HuH-7.5 (cell line): ENCODE measurements around the gene EFCC1.
"Not testable (repeated sequence)": the region's sequence is repeated elsewhere in the genome, so short reads cannot be mapped to it uniquely, and the experiment has no call there.

ENCODE experiments used
- DNase-seq: peaks from one replicate; pipeline ENCODE4 v3.0.0; 2011; ENCODE audit warnings: low spot score

EFCC1 gene

DNA sequence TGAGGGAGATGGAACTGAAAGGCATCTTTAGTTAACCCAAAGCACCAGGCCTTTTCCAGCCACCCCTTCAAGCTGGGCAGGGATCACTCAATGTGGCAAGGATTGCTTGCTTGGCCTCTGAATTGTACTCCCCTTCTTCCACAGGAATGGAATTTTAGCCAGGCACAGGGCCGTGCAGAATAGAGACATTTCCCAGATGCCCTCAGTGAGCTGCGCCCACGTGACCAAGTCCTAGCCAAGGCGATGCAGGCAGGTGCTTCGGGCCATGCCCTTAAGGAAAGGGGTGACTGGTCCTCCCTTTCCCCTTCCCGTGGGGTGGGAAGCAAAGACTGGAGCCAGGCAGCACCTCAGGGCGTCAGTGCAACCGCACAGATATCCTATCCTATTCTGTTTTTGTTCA is 77.4 kb downstream of the EFCC1 start:
- no peak for DNase-seq

DNA sequence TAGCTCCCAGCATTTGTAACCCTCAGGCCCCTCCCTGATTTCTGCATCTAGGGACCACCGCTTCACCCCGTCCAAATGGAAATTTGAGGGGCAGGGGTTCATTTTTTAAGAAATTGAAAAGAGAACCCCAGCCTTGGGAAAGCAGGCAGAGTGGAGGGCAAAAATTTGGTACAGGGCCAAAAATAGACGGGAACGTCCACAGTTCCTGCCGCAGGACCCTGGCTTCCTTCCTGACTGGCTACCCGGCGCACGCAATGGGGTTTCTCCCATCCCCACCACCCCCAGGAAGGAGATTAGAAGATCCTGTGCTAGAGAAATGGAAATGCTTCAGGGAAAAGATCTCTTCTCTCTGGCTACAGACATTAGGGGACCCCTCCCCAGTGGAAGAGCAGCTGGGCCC is 80.4 kb downstream of the EFCC1 start:
- no peak for DNase-seq

DNA sequence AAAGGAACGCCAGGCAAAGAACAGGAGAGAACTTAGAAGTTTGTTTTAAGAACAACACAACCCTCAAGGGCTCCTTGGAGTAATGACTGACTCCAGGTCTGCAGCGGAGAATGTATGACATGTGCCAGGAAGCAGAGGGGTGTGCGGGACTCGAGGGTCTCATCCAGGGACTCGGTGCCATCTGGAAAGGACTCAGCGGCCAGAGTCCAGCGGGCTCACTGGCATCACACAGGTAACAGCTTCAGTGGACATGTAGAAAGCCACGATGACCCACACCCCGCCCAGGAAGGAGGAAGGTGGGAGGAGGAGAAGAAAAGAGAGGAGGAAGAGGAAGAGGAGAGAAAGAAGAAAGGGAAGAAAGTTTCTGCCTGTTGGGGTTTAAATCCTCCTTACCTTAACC is 80.9 kb downstream of the EFCC1 start:
- DNase-seq, result no peak

DNA sequence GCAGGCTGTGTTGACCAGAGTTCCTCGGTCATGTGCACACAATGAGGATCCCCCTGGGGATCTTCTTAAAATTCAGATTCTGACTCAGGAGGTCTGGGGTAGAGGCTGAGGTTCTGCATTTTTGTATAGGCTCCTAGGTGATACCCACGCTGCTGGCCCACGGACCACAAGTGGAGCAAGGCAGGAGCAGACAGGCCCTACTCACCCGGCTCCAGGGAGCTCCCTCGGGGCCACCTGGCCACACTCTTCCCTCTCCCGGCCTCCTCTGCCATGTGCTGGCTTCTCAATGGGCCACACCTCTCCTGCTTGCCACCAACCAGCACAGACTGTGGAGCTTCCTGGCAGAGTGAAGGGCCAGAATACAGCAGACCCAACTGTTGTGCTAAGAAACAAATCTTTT is 83.4 kb downstream of the EFCC1 start:
- no peak for DNase-seq

DNA sequence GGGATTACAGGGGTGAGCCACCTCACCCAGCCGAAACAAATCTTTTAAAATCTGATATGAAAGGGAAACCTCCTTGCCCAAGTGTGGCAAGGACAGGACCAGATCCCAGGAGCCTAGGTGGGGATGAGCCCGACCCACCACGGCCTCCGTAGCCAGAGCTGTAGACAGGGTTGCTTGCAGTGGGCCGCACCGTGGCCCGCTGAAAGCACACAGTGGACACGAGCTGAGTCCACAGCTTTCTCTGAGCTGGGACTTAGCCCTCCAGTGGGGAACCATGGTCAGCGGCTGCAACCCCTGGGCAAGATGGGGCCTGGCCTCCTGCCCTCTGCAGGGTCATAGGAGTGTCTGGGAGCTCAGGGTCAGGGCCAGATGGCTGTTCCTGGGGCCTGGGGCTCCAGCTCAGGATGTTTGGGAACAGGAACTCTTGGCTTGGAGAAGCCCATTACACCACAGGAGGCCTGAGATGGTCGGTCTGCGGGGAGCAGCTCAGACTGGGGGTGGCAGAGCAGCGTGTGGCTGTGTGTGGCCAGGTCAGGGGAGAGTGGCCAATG is 84.1 kb downstream of the EFCC1 start:
- no peak for DNase-seq

DNA sequence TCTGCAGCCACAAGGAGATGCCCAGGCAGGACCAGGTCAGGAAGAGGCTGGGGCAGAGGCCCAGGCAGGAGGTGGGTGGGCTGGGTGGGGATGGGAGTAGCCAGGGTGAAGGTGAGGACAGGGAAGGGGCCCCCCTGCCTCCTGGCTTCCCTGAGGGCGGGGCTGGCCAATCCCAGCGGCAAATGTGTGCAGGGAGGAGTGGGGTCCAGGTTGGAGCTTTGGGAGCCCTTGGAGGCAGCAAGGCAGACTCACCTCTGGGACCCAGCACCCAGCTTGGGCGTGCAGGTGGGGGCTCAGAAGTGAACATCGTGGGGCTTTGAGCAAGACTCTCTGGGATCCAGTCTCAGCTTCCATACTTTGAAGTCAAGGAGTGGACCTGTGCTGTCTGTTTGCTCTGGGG is 84.7 kb downstream of the EFCC1 start:
- DNase-seq, result no peak

DNA sequence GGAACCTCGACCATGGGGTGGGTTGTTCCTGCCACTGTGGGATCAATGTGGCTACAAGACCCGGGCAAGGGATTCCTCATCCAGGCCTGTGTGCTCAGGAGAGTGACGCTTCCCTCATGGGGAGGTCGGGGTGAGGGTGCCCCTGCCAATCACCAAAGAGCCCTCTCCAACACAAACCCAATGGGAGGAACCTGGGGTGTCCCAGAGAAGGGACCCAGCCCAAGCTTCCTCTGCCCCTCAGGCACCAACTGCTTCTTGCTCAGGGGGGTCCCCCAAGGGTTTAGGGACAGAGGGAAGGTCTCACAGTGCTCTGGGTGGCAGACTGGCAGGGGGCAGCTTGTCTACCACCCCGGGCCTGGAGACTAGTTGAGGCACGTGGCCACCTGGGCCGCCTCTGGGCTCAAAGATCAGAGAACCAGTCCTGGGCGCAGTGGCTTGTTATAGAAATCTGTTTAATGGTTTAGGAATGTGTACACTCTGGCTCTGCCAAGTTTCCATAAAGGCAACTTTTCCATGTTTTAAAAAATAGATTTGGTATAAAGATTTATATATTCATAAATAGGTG is 86.1 kb downstream of the EFCC1 start:
- DNase-seq, result no peak

DNA sequence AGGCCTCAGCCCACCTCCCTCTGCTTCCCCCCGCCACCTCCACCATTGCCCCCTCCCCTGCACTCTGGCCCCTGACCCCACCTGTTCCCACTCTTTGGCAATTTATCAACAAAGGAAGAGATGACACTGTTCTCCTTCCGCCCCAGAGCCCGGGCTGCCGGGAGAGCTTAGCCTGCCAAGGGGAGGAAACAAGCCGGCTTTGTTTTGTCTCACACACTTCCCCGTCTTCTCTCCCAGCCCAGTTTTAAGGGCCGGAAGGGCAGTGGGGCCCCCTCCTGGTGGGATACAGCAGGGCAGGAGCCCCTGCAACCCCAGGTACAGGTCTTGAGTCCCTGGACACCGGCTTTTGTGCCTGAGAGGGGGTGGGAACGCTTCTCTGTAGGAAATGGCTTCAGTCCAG is 86.8 kb downstream of the EFCC1 start:
- not testable (repeated sequence) for DNase-seq

DNA sequence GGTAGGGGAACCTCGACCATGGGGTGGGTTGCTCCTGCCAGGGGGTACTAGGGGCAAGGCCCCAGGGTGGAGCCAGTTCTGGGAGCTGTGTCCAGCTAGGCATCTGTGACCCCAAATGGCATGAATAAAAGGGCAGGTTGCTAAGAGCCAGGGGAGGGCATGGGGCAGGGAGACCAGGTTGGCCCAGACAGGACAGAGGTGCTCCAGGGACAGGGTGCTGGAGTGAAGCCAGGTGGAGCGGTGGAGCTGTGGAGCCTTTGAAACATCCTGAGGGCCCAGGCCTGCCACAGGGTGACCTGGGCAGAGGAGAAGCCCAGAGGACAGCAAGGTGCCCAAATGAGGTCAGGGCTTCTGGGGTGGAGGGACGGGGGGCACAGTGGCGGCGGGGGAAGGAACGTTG is 87.2 kb downstream of the EFCC1 start:
- not testable (repeated sequence) for DNase-seq
